ENCODE results near the gene TFB1M. TPM values are rescaled to one million over a fixed set of nuclear protein-coding genes. Genes with fewer than 3 reads are reported as not detected.

TFB1M gene
- total and polyA plus RNA-seq, 2 donors (not counting 1 experiment from before 2014, with no cell fraction given): 16.3 to 28.9 TPM

GRCh38 chr6:155253337-155253736 is 60.9 kb downstream of the TFB1M start:
- no peak for TF ChIP-seq EZH2 (IDR thresholded peaks at IDR 0.05; ENCODE audit: low read length, missing control alignments)
- TF ChIP-seq, protein P1, sequence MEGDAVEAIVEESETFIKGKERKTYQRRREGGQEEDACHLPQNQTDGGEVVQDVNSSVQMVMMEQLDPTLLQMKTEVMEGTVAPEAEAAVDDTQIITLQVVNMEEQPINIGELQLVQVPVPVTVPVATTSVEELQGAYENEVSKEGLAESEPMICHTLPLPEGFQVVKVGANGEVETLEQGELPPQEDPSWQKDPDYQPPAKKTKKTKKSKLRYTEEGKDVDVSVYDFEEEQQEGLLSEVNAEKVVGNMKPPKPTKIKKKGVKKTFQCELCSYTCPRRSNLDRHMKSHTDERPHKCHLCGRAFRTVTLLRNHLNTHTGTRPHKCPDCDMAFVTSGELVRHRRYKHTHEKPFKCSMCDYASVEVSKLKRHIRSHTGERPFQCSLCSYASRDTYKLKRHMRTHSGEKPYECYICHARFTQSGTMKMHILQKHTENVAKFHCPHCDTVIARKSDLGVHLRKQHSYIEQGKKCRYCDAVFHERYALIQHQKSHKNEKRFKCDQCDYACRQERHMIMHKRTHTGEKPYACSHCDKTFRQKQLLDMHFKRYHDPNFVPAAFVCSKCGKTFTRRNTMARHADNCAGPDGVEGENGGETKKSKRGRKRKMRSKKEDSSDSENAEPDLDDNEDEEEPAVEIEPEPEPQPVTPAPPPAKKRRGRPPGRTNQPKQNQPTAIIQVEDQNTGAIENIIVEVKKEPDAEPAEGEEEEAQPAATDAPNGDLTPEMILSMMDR (conservative IDR thresholded peaks at IDR 0.05 in 1 of 2, IDR thresholded peaks at IDR 0.05 in 1 of 2; ENCODE audit: low read depth in 1 of 2, low read length in 2 of 2): no peak
- Histone ChIP-seq H3K36me3 (ENCODE audit: control insufficient read depth, insufficient read depth, low read length) (peaks cover 17% of the 10 kb centered on the region), H3K27me3 (ENCODE audit: control insufficient read depth, insufficient read depth, low read length) (no peaks in the 10 kb centered on the region), H3K9me3 (ENCODE audit: control insufficient read depth, insufficient read depth, low read depth, low read length) (no peaks in the 10 kb centered on the region), H3K79me2 (ENCODE audit: control insufficient read depth, insufficient read depth, low read length) (no peaks in the 10 kb centered on the region), H4K20me1 (ENCODE audit: control insufficient read depth, extremely low read depth, insufficient read depth, low read length) (no peaks in the 10 kb centered on the region), H3K4me3 (replicated peaks in 1 of 4; ENCODE audit: control extremely low read depth in 1 of 4, insufficient read depth in 1 of 4, low read depth in 3 of 4, low read length in 4 of 4) (no peak overlapping the region), H3K4me1 (ENCODE audit: control insufficient read depth, extremely low read depth, insufficient read depth, low read length) (peaks cover under 1% of the 10 kb centered on the region), H3K4me2 (ENCODE audit: extremely low read depth, insufficient read depth, low read length) (no peak overlapping the region), H3K9ac (ENCODE audit: insufficient read depth, low read length) (no peak overlapping the region), H3K27ac (ENCODE audit: insufficient read depth, low read length) (no peak overlapping the region), H2AFZ (ENCODE audit: low read length) (no peak overlapping the region)
- no peak for DNase-seq (ENCODE audit: low read depth in 2 of 2)

DNA sequence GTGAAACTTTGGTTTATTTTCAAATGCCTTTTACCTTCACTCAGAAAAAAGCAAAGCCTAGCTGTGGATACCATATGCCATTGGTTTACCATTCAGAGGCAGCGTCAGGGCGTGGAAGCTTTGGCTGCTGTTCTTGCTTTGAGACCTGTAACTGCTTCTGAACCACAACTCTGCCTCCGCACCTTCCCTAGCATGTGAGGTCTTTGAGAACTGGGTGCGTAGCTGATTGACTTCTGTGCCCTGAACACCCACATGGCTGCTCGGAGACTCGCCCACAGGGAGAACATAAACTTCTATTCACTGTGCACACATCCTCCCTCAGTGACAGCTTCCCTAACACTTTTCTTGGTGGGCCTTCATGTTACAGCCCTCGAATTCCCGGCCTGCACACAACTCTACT is 61.7 kb downstream of the TFB1M start:
- Histone ChIP-seq H3K79me2 (ENCODE audit: control insufficient read depth, insufficient read depth, low read length) (no peaks in the 10 kb centered on the region), H3K4me3 (replicated peaks in 1 of 4; ENCODE audit: control extremely low read depth in 1 of 4, insufficient read depth in 1 of 4, low read depth in 3 of 4, low read length in 4 of 4) (no peak overlapping the region), H3K4me2 (ENCODE audit: extremely low read depth, insufficient read depth, low read length) (no peak overlapping the region), H3K36me3 (ENCODE audit: control insufficient read depth, insufficient read depth, low read length) (peaks cover 17% of the 10 kb centered on the region), H3K9me3 (ENCODE audit: control insufficient read depth, insufficient read depth, low read depth, low read length) (no peaks in the 10 kb centered on the region), H3K9ac (ENCODE audit: insufficient read depth, low read length) (no peak overlapping the region), H3K27me3 (ENCODE audit: control insufficient read depth, insufficient read depth, low read length) (no peaks in the 10 kb centered on the region), H4K20me1 (ENCODE audit: control insufficient read depth, extremely low read depth, insufficient read depth, low read length) (no peaks in the 10 kb centered on the region), H3K27ac (ENCODE audit: insufficient read depth, low read length) (no peak overlapping the region), H2AFZ (ENCODE audit: low read length) (no peak overlapping the region), H3K4me1 (ENCODE audit: control insufficient read depth, extremely low read depth, insufficient read depth, low read length) (peaks cover 7% of the 10 kb centered on the region)
- no peak for DNase-seq (ENCODE audit: low read depth in 2 of 2)
- TF ChIP-seq EZH2 (IDR thresholded peaks at IDR 0.05; ENCODE audit: low read length, missing control alignments): no peak
- TF ChIP-seq, protein P1 (conservative IDR thresholded peaks at IDR 0.05 in 1 of 2, IDR thresholded peaks at IDR 0.05 in 1 of 2; ENCODE audit: low read depth in 1 of 2, low read length in 2 of 2): no peak

DNA sequence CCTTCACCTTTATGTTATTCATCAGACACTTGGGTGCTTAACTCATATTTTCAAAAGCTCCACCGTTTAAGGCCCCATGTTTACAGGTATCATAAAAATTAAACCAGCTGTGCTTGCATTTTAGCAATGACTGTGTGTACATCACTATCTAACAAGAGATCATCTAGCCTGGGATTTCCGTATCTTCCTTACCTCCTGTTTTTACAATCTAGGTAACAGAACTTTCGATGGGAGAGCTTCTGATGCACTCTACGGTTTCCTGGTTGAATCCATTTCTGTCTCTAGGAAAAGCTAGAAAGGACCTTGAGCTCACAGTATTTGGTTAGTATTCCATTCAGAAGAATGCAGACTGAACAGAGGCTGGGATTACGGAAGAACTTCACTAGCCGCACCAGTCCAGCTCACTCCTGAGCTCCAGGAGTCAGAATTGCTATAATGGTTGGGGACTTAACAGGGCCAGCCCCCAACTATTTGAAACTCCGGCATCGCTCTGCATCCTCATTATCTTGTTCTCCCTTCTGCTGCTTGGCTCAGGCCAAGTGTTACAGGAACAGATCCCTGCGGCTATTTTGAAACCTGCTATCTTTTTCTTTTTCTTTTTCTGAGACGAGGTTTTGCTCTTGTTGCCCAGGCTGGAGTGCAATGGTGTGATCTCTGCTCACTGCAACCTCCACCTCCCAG is 63.4 kb downstream of the TFB1M start:
- Histone ChIP-seq H3K27ac (ENCODE audit: insufficient read depth, low read length) (no peak overlapping the region), H3K9me3 (ENCODE audit: control insufficient read depth, insufficient read depth, low read depth, low read length) (no peaks in the 10 kb centered on the region), H3K27me3 (ENCODE audit: control insufficient read depth, insufficient read depth, low read length) (no peaks in the 10 kb centered on the region), H4K20me1 (ENCODE audit: control insufficient read depth, extremely low read depth, insufficient read depth, low read length) (no peaks in the 10 kb centered on the region), H3K79me2 (ENCODE audit: control insufficient read depth, insufficient read depth, low read length) (no peaks in the 10 kb centered on the region), H3K4me1 (ENCODE audit: control insufficient read depth, extremely low read depth, insufficient read depth, low read length) (peaks cover 8% of the 10 kb centered on the region), H3K9ac (ENCODE audit: insufficient read depth, low read length) (no peak overlapping the region), H3K36me3 (ENCODE audit: control insufficient read depth, insufficient read depth, low read length) (peaks cover 13% of the 10 kb centered on the region), H2AFZ (ENCODE audit: low read length) (no peak overlapping the region), H3K4me3 (replicated peaks in 1 of 4; ENCODE audit: control extremely low read depth in 1 of 4, insufficient read depth in 1 of 4, low read depth in 3 of 4, low read length in 4 of 4) (no peak overlapping the region), H3K4me2 (ENCODE audit: extremely low read depth, insufficient read depth, low read length) (no peak overlapping the region)
- no peak for DNase-seq (ENCODE audit: low read depth in 2 of 2)
- no peak for TF ChIP-seq EZH2 (IDR thresholded peaks at IDR 0.05; ENCODE audit: low read length, missing control alignments)
- TF ChIP-seq, protein P1 (conservative IDR thresholded peaks at IDR 0.05 in 1 of 2, IDR thresholded peaks at IDR 0.05 in 1 of 2; ENCODE audit: low read depth in 1 of 2, low read length in 2 of 2): no peak
